Stimulated activated naive CD8-positive, alpha-beta T cell treated with anti-CD3 and anti-CD28 coated beads, Interleukin-15, Interleukin-2, amounts not matched to agents 100 U/mL and 50 U/mL, for 24 hours (primary cell): Measurements from ENCODE around the gene OR56B1.

Experiments
- ATAC-seq: fragments of 150-1000 bp; cut with Tn5 transposase; one replicate; pipeline ENCODE4 v1.10.0; 2021
- DNase-seq: peaks from one replicate; pipeline ENCODE4 v3.0.0; 2021

The OR56B1 gene

GRCh38 chr11:5737091-5737490 is 843 bp downstream of the OR56B1 start:
- ATAC-seq (no peak), DNase-seq (no peak)

DNA sequence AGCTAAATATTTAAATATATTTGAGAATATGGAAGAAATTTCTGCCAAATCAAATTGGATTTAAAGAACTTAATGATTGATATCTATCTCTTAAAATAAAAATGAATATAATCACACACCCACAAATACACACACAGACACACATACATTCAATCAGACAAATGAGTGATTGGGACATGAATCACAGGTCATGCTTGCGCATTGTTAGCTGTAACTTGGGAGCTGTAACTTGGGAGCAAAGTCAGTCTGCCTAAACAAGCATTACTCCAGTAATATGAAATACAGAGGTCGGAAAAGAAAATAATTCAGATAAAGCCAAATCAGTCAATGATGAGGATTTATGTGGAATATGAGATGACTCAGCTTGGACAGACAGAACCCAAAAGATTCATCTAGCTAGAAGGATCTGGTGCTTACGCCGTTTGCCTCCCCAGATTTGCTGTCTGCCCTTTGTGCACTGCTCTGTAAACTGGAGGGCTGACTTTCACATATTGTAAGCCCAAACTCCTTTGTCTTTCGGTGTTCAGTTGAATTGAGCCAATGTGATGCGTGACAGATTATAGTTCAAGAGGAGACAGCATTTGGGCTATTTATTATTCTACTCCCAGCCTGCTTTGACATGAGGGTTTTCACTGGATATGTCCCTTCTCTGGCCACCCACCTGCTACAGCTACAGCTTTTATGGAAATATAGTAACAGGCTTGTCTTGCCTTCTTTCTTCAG is 1.6 kb downstream of the OR56B1 start:
- DNase-seq (no peak), ATAC-seq (no peak)

DNA sequence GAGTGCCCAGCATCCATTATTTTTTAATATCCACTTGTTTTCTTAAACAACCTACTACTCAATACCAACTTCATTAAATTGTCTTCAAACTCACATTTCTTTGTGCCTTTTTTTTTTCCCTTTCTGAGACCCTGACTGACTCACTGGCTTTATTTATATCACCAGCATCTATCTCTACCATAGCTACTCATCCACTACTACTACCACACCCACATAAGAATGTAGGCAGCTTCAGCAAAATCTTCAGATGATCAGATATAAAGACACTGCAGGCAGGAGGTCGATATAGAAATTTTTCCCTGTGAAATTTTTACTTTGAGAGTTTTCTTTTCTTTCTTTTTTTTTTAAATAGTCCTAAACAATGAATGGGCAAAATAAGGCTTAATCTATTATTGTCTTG is 2.2 kb downstream of the OR56B1 start:
- ATAC-seq = no peak

DNA sequence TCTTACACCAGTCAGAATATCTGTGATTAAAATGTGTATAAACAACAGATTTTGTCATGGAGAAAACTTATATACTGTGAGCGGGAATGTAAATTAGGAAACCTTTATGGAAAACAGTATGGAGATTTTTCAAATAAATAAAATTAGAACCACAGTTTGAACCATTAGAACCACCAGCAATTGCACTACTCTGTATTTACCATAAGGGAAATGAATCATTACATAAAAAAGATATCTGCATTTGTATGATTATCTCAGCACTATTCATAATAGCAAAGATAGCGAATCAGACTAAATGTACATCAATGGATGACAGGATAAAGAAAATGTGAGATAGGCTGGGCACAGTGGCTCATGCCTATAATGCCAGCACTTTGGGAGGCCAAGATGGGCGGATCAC is 10.4 kb downstream of the OR56B1 start:
- no peak for ATAC-seq
- no peak for DNase-seq

More for the DNA sequence above, 2.2 kb downstream of the OR56B1 start:
- DNase-seq = no peak

DNA sequence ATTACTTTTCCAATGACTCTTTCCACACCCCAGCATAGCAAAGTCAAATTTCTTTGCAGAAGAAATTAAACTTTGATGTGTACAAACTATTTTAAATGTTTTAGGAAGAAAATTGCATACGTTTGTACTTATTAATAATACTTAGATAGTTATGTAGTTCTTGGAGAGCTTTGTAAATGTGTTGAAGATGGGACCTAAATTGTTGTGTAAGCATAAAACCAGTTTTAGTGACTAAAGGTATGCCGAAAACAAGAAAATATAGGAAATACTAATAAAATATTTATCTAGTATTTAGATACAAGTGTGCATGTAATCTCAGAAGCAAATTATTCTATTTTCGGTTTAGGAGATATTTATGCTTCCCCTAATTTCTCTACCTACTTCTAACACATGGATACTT is 13.6 kb downstream of the OR56B1 start:
- DNase-seq = no peak
- ATAC-seq = no peak

DNA sequence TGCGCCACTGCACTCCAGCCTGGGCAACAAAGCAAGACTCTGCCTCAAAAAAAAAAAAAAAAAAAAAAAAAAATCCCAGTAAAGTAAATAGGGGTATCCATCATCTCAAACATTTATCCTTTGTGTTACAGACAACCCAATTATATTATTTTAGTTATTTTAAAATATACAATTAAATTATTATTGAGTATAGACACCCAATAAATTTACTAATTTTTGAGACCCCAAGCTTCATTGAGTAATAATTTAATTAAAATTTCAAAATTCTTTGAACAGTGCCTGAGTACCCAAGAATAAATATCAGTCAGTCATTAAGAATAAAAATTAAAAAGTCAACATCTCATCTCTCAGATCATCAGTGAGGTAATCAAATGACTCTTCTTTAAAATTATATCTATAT is 17.7 kb downstream of the OR56B1 start, which contains the start of gene OR52N4:
TSS of gene OR52N4 (plus strand) at position 301 of the 400 bp plus-strand sequence. CDS start 498 bp downstream, outside the sequence.
- DNase-seq (no peak), ATAC-seq (no peak)

DNA sequence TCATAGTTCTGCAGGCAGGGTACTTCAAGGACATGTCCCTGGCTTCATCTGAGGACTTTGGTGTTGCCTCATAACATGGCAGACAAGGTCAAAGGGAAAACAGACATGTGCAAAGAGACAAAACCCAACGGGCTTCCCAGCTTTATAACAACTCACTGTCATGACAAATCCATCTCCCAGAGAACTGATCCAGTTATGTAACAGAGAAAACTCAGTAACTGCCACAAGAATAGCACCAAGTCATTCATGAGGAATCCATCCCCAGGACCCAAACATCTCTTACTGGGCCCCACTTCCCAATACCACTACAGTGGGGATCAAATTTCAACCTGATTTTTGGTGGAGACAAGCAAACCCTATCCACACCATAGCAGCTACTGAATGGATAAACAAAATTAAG is 30.8 kb downstream of the OR56B1 start:
- DNase-seq (no peak), ATAC-seq (no peak)

DNA sequence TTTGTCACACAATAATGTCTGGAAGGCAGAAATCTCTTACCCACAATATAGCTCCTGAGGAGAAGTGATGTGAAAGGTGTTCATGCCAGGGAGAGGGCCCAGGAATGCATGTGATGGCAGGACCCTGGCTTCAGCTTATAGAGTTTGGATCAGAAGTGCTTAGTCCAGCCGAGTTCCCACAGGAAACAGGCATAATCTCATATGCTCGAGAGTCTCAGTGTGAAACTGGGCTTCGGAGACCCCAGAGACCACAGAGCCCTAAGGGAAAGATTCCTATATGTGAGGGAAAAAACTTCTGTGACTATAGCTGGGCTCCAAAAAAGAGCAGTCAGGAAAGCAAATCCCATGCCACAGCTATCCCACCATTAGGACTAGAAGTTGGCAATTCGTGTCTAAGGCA is 47.0 kb downstream of the OR56B1 start, which contains the start of gene OR52N5:
TSS of gene OR52N5 (minus strand) at position 101 of the 400 bp plus-strand sequence. CDS start 4,721 bp downstream, outside the sequence.
- ATAC-seq (no peak), DNase-seq (no peak)
